ENCODE results near the gene CHFR.

DNA sequence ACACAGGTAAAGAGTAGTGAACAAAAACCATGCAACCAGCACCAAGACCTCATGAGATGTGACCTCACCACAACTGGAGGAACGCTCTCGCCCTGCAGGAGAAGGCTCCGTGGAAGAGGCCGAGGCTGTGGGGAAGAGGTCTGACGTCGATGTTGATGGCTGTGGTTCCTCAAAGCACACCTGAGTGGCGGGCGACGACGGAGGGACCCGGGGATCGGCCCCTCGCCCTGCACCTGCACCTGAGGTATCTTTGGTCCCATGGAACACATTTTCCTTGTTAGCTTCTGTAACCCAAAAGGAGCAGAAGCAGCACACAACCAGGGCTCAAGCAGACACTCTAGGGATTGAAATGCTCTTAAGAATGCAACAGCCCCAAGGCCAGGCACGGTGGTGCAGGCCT lies 17.9 kb downstream of the CHFR start:
- TF ChIP-seq, protein P1, sequence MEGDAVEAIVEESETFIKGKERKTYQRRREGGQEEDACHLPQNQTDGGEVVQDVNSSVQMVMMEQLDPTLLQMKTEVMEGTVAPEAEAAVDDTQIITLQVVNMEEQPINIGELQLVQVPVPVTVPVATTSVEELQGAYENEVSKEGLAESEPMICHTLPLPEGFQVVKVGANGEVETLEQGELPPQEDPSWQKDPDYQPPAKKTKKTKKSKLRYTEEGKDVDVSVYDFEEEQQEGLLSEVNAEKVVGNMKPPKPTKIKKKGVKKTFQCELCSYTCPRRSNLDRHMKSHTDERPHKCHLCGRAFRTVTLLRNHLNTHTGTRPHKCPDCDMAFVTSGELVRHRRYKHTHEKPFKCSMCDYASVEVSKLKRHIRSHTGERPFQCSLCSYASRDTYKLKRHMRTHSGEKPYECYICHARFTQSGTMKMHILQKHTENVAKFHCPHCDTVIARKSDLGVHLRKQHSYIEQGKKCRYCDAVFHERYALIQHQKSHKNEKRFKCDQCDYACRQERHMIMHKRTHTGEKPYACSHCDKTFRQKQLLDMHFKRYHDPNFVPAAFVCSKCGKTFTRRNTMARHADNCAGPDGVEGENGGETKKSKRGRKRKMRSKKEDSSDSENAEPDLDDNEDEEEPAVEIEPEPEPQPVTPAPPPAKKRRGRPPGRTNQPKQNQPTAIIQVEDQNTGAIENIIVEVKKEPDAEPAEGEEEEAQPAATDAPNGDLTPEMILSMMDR (IDR thresholded peaks at IDR 0.05; ENCODE audit: extremely low read depth in 1 of 2, insufficient read depth in 1 of 2, low read depth in 1 of 2, low read length in 2 of 2): no peak
- TF ChIP-seq POLR2A (IDR thresholded peaks at IDR 0.05; ENCODE audit: low read depth, low read length) (no peak), EZH2 (IDR thresholded peaks at IDR 0.05; ENCODE audit: borderline replicate concordance, low read depth, low read length, severe bottlenecking) (no peak), MAX (IDR thresholded peaks at IDR 0.05; ENCODE audit: insufficient read depth, insufficient read length) (no peak)
